GM18502 (cell line): ENCODE results near the gene RYR3.
A peak's percentile ranks its signal among the peaks of the same experiment; 100 is the strongest.

Source experiments
- ATAC-seq: cut with Tn5 transposase; IDR thresholded peaks from one replicate; pipeline ENCODE4 v1.9.1; 2021; ENCODE audit warnings: mild to moderate bottlenecking; ENCODE audit not compliant: unreplicated experiment, poor library complexity

RYR3 gene

GRCh38 chr15:33677238-33677830 lies 366.6 kb downstream of the RYR3 start:
- no peak for ATAC-seq

GRCh38 chr15:33678176-33678575 lies 367.4 kb downstream of the RYR3 start:
- ATAC-seq, result no peak

GRCh38 chr15:33678602-33679001 lies 367.8 kb downstream of the RYR3 start:
- no peak for ATAC-seq

- no peak for ATAC-seq
Measured at GRCh38 chr15:33679061-33679460, 368.3 kb downstream of the RYR3 start.

GRCh38 chr15:33680336-33680735 lies 369.6 kb downstream of the RYR3 start:
- no peak for ATAC-seq

GRCh38 chr15:33693166-33693800 lies 382.5 kb downstream of the RYR3 start:
- no peak for ATAC-seq

- no peak for ATAC-seq
Measured at GRCh38 chr15:33698126-33698525, 387.4 kb downstream of the RYR3 start.

- no peak for ATAC-seq
Measured at GRCh38 chr15:33699145-33699544, 388.4 kb downstream of the RYR3 start.

GRCh38 chr15:33699691-33700447 lies 389.1 kb downstream of the RYR3 start:
- no peak for ATAC-seq

GRCh38 chr15:33700695-33701303 lies 390.0 kb downstream of the RYR3 start:
- ATAC-seq, result peak; percentile 58

GRCh38 chr15:33701304-33701696 lies 390.5 kb downstream of the RYR3 start:
- ATAC-seq, result no peak

- no peak for ATAC-seq
Measured at GRCh38 chr15:33706173-33706572, 395.4 kb downstream of the RYR3 start.

GRCh38 chr15:33710748-33711147 lies 400.0 kb downstream of the RYR3 start:
- no peak for ATAC-seq

- ATAC-seq, result no peak
Measured at GRCh38 chr15:33716025-33716424, 405.3 kb downstream of the RYR3 start.

GRCh38 chr15:33720952-33721351 lies 410.2 kb downstream of the RYR3 start:
- no peak for ATAC-seq

- peak; percentile 91 for ATAC-seq
Measured at GRCh38 chr15:33722005-33722672, 411.4 kb downstream of the RYR3 start.

- no peak for ATAC-seq
Measured at GRCh38 chr15:33722673-33723015, 411.9 kb downstream of the RYR3 start.

GRCh38 chr15:33724321-33725036 lies 413.7 kb downstream of the RYR3 start:
- ATAC-seq, result no peak

- no peak for ATAC-seq
Measured at GRCh38 chr15:33729653-33730052, 418.9 kb downstream of the RYR3 start.

GRCh38 chr15:33730815-33731214 lies 420.0 kb downstream of the RYR3 start:
- ATAC-seq, result no peak
